Activated gamma-delta T cell treated with anti-CD3 and anti-CD28 coated beads, Interleukin-2, amount 50 U/mL, for 16 hours (primary cell): ENCODE measurements around the gene NOP16.
"Not testable (repeated sequence)": the region's sequence is repeated elsewhere in the genome, so short reads cannot be mapped to it uniquely, and the experiment has no call there.

Experiments used
- DNase-seq: peaks from one replicate; pipeline ENCODE4 v3.0.0-alpha.2; 2020; ENCODE audit warnings: low read depth

The NOP16 gene

DNA sequence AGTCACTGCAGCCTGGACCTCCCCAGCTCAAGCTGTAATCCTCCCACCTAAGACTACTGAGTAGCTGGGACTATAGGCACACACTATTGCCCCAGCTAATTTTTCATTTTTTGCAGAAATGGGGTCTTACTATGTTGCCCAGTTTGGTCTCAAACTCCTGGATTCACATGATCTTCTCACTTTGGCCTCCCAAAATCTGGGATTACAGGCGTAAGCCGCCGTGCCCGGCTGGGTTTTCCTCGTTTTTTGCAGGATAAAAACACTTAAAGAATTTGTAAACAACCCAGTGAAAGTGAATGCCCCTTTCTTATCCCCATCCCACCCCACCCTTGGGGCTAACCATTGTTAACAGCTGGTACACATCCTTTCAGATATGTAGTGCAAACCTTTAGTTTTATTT lies 20.2 kb upstream of the NOP16 start:
- DNase-seq = no peak

DNA sequence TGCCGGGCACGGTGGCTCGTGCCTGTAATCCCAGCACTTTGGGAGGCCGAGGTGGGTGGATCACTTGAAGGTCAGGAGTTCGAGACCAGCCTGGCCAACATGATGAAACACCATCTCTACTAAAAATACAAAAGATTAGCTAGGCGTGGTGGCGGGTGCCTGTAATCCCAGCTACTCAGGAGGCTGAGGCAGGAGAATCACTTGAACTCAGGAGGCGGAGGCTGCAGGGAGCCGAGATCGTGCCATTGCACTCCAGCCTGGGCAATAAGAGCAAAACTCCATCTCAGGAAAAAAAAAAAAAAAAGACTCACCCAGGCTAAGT lies 19.8 kb upstream of the NOP16 start:
- not testable (repeated sequence) for DNase-seq

DNA sequence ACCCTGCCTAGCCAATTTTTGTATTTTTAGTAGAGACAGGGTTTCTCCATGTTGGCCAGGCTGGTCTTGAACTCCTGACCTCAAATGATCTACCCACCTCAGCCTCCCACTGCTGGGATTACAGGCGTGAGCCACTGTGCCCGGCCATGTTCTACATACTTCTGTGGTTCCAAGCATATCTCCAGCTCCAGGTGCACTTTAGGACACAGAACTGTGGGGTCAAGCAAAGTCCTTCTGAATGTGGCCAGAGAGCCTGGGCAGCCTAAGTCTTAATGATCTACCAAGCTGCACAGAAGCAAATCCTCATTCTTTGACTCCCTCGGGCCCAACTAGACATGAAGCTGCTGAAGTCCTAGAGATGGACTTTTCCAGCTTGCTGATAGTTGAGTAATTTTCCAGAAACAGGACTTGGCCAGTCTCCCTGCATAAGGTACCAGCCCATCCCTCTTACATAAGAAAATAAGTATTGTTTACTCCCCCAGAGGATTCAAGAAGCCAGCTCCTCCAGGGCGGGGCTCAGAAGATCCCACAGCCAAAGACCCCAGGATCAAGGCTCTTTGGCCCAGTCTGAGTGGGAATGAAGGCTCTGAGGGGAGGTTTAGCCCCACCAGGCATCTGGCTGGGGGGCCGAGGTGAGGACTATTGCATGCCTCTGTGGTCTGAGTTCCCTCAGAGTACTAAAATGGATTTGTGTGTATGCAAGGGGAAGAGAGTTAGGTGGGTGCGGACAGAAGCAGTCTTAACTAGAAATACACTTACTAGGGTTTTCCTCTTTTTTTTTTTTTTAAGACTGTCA lies 19.3 kb upstream of the NOP16 start:
- DNase-seq = no peak

DNA sequence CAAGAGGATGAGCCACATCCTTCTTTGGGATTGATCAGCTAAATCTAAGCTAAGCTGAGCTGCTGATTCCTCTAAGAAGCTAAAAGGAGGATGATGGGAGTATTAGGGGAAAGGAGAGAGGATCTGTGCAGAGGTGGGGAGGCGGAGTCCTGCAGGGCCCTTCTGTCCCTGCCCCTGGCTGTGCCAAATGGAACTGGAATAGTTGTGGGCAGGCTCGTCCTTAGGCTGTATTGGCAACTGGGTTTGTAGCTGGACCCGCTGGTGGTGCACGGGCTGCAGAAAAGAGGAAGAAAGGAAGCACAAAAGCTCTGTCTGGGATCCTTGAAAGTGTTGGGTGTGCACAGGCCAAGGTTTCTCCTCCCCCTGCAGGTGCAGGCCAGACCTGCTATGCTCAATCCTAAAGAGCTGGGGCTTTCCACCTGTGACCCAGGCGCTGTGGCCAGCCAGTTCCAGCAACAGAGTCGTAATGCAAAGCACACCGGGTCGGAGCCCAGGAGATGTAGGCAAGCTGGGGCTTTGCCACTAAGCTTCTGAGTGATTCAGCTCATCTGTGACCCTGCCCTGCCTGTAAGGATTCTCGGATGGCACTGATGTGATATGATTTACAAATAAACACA lies 18.1 kb upstream of the NOP16 start:
- DNase-seq = no peak

DNA sequence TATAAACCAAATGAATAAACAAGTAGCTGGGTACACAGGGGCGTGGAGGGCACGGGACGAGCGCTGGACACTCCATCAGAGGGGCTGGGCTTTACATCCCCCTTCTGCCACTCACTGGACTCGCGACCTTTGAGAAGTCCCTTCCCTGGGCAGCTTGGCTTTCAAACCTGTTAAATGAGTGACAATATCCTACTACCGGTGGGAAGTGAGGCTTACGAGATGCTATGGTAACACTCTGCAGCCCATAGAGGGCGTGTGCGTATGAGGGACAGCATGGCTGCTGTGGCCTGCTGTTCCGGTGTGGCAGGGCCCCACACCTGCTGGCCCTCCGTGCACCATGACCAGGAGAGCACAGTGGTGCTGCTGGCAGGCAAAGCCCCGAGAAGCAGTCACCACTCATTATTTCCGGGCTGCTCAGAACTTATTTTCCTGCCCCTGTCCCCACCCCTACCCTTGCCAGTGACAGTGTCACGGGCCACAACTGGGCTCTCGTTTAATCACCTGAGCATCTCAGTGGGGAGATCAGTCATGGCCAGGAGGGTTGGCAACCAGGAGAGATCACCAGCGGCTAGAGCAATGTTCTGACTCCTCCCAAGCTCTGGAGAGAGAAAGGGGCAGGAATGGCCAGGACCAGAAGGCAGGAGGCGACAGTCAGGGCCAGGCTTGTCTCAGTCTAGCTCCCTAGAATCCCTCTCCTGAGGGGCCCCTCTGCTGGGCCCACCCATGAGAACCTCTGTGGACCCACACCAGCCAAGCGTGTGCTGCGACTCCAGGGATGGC lies 17.4 kb upstream of the NOP16 start:
- DNase-seq = no peak

DNA sequence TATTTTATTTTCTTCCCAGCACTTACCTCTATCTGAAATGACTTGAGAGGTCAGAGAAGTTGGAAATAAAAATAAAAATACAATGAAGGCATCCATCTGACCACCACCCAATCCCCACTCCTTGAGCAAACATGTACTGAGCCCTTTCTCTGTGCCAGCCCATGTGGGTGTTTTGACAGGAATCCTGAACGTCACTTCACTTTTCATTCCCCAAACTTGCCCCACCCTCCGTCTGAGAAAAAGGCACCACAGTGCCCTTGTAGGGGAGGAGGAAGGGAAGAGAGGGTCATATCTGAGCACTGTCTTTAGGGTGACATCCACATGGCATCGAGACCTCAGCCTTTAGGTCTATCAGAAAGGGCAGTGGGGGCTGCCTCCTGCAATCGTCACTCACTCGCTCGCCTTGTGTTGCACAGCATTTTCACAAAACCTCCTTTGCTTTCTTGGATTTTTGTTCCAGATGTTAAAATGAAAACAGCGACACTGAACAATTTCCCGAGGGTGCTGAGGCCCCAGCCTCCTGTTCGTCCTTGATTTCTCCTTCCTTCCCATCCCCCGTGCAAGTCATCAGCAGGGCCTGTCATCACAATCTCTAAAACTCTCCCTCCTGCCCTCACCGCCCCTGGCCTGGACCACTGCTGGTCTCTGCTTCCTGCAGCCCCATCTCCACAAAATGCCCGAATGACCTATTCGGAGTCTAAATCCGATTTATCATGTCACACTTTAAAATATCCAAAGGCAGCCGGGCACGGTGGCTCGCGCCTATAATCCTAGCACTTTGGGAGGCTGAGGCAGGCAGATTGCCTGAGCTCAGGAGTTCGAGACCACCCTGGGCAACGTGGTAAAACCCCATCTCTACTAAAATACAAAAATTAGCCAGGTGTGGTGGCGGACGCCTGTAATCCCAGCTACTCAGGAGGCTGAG lies 13.1 kb upstream of the NOP16 start:
- DNase-seq = no peak

DNA sequence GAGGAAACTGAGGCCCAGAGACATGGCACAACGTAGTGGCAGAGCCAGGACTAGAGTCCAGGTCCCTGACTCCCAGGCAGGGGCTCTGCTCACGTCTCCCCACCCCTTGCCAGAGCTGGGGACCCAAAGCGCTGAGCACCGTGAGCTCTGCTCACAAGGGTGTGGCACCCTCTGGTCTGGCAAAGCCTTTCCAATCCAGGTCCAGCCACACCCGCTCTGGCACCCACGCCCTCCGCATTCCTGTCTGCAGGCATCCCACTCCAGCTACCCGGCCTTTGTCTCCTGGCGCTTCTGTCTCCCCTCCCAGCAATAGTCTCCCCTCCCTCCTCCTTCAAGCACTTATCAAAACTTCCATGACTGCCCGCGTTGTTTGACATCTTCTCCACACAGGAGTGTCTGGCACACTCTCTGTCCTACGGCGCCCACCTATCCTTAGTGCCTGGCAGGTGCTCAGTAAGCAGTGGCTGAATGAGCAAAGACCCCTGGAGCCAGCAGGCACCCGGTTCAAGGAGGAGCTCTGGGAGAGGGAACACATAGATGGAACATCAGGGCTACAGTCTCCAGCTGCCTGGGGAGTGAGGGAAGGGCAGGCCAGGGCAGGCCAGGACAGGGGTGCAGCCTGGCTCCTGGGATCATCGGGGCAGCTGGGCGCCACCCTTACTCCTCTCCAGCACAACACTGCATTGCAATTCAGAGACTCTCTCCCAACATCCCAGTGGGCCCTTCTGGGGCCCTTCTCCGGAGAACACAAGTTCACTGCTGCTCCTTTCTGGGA lies 12.2 kb upstream of the NOP16 start:
- no peak for DNase-seq

DNA sequence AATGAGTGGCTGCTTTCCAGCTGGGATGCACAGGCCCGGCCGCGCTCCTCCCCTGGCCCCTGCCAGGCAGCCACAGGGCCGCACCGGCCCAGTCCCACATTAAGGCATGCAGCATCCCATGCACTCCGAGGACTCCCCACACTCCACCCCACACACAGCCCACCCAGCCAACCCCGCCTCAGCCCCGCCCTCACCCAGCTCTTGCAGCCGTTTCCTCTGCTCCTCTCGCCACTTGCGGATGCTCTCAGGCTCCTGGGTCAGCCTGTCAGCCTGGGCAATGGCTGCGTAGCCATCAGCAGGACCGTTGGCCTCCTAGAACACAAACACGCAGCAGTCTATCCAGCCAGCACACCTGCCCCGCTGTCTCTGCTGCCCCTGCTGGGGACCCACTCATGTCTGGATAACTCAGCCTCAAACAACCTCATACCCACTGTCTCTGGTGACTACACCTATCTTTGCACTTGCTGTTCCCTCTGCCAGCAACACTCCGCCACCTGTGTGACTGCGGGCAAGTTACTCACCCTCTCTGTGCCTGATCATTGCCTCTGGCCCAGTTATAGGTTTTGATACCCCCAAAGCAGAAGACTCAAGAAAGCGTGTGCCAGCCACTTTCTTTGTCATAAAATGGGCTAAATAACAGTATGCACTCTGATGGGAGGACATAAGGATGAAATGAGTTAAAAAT lies 9.5 kb upstream of the NOP16 start:
- DNase-seq = no peak

DNA sequence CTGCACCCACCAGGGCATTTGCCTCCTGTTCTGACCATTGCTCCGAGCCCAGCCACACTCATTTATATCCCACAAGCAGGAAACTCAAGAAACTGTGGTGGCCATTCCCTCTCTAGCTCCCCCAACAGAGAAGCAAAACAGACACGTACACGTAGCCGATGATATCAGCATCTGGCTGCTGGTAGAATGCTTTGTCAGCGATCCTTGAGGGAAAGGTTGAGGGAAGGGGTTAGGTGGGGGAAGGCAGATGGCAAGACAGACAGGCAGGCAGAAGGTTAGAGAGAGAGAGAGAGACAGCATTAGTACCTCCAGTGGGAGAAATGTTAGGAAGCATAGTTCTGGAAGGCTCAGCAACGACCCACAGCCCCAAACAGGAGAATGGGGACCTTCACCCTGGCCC lies 7.9 kb upstream of the NOP16 start:
- no peak for DNase-seq

DNA sequence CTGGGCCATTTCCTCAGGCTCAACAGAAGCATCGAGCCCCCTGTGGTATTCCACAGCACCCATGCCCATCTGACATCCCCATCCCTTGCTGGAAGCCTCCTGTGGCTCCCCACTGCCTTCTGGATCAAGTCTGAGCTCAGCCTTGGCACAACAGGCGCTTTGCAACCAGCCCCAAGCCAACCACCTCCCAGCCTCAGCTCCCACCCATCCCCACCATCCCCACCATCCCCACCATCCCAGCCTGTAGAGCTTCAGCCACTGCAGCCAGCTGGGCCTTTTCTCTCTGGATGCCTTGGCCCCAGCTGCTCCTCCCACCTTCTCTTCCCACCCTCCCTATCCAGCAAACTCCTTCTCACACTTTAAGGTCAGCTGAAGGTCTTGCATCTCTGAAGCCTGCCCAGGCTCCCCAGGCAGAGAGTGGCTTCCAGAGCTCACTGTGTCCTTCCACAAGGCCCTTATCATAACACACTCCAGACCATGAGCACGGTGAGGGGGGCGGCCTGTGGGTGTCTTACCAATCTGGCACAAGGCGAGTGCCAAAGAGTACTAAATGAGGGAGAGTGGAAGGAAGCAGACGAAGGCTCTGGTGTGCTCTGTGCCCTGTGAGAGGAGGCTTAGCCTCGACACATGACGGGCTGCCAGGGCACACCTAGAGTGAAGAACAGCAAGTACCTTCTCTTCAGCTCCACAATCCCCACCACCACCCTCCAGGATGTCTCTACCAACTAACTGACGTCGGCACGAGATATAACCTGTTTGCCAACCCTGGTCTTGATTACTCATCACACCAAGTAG lies 6.7 kb upstream of the NOP16 start:
- no peak for DNase-seq

DNA sequence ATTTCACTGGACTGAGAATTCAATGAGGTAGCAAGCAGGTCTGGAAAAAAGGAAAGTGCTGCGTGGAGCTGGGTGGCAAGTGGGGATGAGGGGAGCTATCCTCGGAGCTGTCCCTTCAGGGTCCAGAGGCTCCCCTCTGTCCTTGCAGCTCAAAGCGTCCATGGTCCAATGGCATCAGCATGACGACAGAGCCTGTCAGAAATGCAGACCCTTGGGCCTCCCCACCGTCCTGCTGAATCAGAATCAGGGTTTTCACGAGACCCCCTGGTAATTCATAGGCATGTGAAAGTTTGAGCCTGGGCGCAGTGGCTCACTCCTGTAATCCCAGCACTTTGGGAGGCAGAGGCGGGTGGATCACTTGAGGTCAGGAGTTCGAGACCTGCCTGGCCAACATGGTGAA lies 5.7 kb upstream of the NOP16 start:
- no peak for DNase-seq

DNA sequence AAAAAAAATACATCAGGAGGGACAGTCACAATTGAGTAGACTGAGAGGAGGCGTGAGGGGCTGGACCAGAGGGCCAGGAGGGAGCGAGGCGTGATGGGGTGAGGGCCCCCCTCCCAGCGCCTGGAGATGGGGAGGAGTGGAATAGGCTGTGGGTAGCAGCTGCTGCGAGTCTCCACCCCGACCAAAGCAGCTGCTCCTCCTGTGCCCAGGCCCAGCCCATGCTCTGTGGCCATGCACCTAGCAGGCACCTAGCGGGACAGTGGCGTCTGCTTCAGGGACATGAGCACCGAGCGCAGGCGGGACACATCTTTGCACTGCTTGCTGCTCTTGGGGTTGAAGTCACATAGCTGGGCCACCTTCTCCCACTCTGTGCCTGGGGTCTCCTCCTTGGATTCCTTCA lies 4.1 kb upstream of the NOP16 start:
- DNase-seq = no peak

DNA sequence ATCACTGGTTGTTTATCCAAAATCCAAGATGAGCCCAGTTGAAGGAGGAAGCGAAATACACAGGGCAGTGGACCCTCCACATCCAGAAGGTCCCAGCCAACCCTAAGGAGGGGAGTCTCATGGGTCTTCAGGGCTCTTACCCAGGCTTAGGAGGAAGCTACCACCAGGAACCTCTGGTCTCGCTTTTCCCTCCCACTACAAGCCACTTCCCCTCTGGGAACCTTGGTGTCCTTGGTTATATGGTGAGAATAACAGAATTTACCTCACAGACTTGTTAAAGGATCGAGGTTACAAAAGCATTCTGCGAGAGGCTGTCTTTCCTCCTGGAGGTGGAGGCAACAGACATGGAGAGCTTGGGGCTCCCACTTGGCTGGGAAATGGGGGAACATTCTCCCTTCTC lies 3.6 kb upstream of the NOP16 start:
- DNase-seq = no peak

DNA sequence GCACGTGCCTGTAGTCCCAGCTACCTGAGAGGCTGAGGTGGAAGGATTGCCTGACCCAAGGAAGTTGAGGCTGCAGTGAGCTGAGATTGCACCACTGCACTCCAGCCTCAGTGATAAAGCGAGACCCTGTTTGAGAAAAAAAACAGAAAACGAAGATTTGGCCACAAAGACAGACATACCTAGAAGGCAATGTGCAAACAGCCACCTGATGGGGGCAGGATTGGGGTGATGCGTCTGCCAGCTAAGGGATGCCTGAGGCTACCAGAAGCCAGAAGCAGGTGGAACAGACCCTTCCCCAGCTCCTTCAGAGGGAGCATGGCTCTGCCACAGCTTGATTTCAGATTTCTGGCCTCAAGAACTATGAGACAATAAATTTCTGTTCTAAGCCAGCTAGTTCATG lies 3.1 kb upstream of the NOP16 start:
- DNase-seq = no peak

DNA sequence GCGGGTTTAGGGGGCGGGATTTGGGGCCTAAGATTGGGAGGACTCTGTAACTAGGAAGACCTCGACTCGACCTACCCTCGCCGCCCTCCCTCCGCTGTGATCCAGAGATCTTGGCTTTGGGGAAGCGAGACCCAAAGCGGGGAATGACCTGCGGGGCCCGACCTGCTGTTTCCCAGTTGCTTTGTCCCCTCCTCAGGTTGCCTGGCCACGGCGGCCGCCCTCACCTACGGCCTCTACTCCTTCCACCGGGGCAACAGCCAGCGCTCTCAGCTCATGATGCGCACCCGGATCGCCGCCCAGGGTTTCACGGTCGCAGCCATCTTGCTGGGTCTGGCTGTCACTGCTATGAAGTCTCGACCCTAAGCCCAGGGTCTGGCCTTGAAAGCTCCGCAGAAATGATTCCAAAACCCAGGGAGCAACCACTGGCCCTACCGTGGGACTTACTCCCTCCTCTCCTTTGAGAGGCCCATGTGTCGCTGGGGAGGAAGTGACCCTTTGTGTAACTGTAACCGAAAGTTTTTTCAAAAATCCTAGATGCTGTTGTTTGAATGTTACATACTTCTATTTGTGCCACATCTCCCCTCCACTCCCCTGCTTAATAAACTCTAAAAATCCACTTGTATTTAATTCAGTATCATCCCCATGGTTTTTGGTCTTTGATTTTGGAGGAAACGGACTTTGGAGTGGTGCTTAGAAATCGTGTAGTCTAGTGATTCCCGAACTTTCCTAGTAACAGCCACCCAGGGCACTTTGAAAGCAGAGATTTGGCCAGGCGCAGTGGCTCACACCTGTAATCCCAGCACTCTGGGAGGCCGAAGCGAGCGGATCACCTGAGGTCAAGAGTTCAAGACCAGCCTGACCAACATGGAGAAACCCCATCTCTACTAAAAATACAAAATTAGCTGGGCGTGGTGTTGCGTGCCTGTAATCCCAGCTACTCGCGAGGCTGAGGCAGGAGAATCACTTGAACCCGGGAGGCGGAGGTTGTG lies 1.0 kb upstream of the NOP16 start:
- DNase-seq = no peak

DNA sequence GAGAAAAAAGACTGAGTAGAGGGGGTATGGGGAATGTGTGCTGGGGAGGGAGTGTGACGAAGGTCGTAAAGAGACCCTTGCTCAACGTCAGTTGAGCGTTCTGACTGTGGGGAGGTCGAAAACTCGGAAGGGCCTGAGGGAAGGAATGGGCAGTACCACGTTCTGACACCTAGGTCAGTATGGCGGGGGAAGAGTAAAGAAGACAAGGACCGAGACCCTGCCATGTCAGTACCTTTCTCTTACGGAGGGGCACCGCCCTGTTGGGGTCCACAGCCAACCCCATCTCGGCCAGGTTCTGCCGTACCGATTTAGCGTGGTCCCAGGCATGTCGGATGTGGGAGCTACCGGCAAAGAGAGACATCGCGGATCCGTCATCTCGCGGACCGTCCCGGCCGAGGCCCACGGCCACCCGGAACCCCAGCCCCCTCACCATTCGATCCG lies 375 bp downstream of the NOP16 start:
- DNase-seq = no peak

DNA sequence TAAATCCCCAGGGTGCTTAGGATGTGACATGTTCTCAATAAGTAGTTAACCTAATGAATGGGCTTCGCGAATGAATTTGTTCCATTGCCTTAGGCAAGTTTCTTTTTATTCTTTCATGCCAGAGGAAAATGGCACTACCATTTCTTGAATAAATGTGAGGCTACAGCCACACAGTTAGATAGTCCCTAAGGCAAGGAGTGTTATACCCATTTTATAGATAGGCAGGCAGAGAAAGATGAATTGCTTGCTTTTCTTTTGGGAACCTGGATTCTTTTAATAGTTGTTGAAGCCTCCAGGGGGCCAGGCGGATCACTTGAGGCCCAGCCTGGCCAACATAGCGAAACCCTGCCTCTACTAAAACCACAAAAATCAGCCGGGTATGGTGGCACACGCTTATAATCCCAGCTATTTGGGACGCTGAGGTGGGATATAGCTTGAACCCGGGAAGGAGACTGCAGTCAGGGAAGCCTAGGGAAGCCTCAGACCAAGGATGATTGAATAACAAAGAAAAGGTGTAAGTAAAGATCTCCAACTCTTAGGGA lies 943 bp downstream of the NOP16 start:
- no peak for DNase-seq

DNA sequence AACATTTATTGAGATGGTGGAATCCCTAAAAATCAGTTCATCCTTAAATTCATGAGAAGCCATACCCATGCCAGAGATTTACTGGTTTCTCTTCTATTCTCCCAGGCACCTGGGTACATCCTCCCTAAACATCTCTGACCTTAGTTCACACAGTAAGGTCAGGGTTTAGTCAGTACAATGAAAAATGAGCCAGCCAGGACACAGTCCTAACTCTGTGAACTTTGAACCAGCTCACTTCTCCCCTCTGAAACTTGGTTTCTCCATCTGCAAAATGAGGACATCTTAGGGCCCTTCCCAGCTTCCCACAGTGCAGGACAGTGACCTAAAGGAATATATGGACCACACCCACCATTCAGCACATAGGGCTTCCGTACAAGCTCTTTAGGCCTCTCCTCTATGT lies 1.9 kb downstream of the NOP16 start:
- no peak for DNase-seq
